Neural crest cell (in vitro differentiated cells): ENCODE results near the gene DAB2IP. TPM values are rescaled to one million over a fixed set of nuclear protein-coding genes. Genes with fewer than 3 reads are reported as not detected.
A peak's percentile ranks its signal among the peaks of the same experiment; 100 is the strongest.

Experiments used
- DNase-seq: peaks from one replicate; pipeline ENCODE4 v3.0.0; 2021; ENCODE audit warnings: low read depth, mixed read lengths, low spot score
- H3K27ac Mint-ChIP-seq: one replicate; pipeline ENCODE4 v1.8.0; 2021; ENCODE audit warnings: mild to moderate bottlenecking, mixed read lengths; ENCODE audit not compliant: unreplicated experiment
- H3K27me3 Mint-ChIP-seq: 2 replicates; pipeline ENCODE4 v1.8.0; 2021; ENCODE audit warnings: low read depth, mild to moderate bottlenecking, mixed read lengths
- H3K36me3 Mint-ChIP-seq: 2 replicates; pipeline ENCODE4 v1.8.0; 2021; ENCODE audit warnings: low read depth, mild to moderate bottlenecking, mixed read lengths
- H3K4me1 Mint-ChIP-seq: 2 replicates; pipeline ENCODE4 v1.8.0; 2021; ENCODE audit warnings: mixed read lengths
- H3K4me3 Mint-ChIP-seq: one replicate; pipeline ENCODE4 v1.8.0; 2021; ENCODE audit warnings: mild to moderate bottlenecking, mixed read lengths
- H3K9me3 Mint-ChIP-seq: 2 replicates; pipeline ENCODE4 v1.8.0; 2021; ENCODE audit warnings: mixed read lengths
- total RNA-seq: library from RNA; stranded (reverse); gene quantifications from 2 replicates; pipeline ENCODE4 v1.2.1, GENCODE V29; 2021
- TF ChIP-seq, protein P1 (sequence below): fragments of 200-600 bp; sonication (generic); conservative IDR thresholded peaks from 2 replicates; pipeline ENCODE4 v1.5.0; 2021; ENCODE audit warnings: antibody characterized with exemption, mild to moderate bottlenecking

The DAB2IP gene
- total RNA-seq, 1 donor from 2014 or later: 48.3 TPM

DNA sequence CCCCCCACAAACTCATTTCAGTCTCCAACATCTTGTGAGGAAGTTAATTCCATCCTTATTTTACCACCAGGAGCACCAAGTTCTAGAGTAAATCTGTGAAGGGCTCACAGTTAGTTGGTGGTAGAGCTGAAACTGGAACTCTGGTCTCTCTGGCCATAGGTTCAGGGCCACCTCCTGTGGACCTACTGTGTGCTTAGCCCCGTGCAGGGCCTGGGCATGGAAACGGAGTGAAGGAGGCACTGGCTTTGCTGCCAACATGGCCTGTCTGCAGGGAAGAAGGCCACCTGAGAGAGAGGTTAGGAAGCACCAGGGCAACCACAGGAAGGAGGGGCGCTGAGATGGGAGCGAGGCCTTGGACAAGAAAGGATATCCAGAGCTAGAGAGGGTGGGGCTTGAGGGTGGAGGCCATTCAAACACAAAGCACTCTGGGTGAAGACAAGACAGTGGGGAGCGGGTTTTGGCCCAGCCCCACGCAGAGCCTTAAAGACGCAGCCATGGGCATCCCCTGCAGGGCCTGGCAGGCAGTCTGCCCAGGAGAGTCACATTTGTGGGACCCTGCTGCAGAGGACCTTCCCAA, 16.0 kb upstream of the DAB2IP start:
- H3K27me3 Mint-ChIP-seq: peaks cover 8% of the 10 kb centered on the region
- peak overlapping the region; percentile 17 for H3K4me3 Mint-ChIP-seq
- no peak overlapping the region for H3K27ac Mint-ChIP-seq
- peaks cover 89% of the 10 kb centered on the region for H3K4me1 Mint-ChIP-seq
- no peak for DNase-seq
- no peaks in the 10 kb centered on the region for H3K36me3 Mint-ChIP-seq
- H3K9me3 Mint-ChIP-seq: no peaks in the 10 kb centered on the region
- TF ChIP-seq, protein P1, sequence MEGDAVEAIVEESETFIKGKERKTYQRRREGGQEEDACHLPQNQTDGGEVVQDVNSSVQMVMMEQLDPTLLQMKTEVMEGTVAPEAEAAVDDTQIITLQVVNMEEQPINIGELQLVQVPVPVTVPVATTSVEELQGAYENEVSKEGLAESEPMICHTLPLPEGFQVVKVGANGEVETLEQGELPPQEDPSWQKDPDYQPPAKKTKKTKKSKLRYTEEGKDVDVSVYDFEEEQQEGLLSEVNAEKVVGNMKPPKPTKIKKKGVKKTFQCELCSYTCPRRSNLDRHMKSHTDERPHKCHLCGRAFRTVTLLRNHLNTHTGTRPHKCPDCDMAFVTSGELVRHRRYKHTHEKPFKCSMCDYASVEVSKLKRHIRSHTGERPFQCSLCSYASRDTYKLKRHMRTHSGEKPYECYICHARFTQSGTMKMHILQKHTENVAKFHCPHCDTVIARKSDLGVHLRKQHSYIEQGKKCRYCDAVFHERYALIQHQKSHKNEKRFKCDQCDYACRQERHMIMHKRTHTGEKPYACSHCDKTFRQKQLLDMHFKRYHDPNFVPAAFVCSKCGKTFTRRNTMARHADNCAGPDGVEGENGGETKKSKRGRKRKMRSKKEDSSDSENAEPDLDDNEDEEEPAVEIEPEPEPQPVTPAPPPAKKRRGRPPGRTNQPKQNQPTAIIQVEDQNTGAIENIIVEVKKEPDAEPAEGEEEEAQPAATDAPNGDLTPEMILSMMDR: no peak

DNA sequence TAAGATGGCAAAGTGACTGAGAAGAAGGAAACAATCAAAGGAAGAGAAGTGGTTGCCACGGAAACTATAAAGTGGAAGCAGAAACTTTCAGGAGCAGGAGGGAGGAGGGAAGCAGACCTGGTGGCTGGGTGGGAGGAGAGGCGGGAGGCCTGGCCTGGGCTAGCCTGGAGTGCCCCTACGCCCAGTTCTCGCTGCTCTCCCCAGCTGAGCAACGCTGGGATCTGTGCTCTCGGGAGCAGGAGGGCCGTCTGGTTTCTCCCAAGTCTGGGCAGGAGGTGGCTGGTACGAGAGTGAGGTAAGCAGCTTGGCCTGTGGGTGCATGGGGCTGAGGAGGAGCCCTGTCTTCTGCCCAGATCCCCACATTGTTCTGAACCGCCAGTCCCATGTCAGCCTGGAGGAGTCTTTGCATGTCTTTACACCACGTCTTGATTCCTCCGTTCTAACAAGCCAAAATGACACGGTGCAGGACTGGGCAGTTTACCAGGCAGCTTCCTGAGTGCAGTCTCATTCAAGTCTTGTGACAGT, 15.0 kb upstream of the DAB2IP start:
- DNase-seq: no peak
- peak overlapping the region; percentile 14 for H3K4me3 Mint-ChIP-seq
- TF ChIP-seq, protein P1: no peak
- H3K4me1 Mint-ChIP-seq: peaks cover 84% of the 10 kb centered on the region
- H3K27me3 Mint-ChIP-seq: peaks cover 8% of the 10 kb centered on the region
- no peak overlapping the region for H3K27ac Mint-ChIP-seq
- H3K36me3 Mint-ChIP-seq: no peaks in the 10 kb centered on the region
- H3K9me3 Mint-ChIP-seq: no peaks in the 10 kb centered on the region

DNA sequence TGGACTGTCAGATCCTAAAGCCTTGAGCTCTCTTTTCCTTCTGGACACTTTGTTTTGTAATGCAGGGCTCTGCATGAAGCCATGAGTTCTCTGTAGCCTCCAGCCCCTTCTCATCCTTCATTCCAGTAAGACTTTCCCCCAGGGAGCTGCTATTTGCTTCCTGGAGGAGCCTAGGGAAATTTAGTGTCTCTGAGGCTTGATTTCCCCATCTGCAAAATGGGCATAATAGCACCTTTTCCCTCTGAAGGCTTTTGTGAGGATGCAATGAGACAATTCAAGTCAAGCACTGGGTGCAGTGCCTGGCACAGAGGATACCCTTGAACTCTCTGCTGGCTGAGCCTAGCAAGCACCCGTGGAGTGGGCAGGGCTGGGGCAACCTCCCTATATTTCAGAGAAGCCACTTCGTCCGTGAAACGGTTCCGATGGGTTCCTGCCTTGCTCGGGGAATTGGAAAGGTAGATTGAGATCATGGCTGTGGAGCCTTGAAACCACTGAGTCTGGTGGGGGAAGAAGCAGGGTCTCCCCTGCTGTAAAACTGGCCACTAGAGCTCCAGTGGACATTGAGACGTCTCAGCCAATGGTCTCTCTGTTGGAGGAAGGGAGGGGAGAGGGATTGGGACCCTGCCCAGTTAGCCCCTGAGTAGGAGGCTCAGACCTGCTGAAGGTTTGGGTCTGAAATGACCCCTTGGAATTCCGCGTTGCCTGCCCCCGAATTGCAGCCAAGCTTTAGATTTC, 14.3 kb upstream of the DAB2IP start:
- no peak overlapping the region for H3K27ac Mint-ChIP-seq

DNA sequence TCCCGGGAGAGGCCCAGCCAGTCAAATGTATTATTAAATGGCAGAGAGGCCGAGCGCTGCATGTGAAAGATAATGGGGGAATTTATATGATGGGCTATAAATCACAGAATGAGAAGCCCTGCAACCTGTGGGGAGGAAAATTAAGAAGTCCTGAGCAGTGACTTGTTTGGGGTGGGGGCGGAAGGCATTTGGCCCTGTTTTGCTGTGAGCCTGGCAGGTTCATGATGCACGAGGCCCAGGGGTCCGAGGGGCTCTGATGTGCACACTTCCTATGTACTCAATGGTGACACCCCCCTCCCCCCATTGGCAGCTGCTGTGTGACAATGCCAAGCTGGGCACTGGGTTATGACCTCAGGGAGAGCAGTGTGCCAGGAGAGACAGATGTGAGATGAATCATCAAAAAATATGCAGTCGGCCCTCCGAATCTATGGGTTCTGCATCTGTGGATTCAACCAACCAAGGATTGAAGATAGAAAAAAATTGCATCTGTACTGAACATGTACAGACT, 13.7 kb upstream of the DAB2IP start:
- Mint-ChIP-seq H3K4me3 (no peak overlapping the region), H3K36me3 (no peaks in the 10 kb centered on the region), H3K9me3 (no peaks in the 10 kb centered on the region), H3K27me3 (peaks cover 8% of the 10 kb centered on the region), H3K4me1 (peaks cover 75% of the 10 kb centered on the region), H3K27ac (no peak overlapping the region)
- TF ChIP-seq, protein P1: no peak
- DNase-seq: no peak

More for the DNA sequence above, 14.3 kb upstream of the DAB2IP start:
- Mint-ChIP-seq H3K4me1 (peaks cover 78% of the 10 kb centered on the region), H3K9me3 (no peaks in the 10 kb centered on the region), H3K4me3 (no peak overlapping the region), H3K27me3 (peaks cover 8% of the 10 kb centered on the region), H3K36me3 (no peaks in the 10 kb centered on the region)
- no peak for DNase-seq
- TF ChIP-seq, protein P1: no peak

DNA sequence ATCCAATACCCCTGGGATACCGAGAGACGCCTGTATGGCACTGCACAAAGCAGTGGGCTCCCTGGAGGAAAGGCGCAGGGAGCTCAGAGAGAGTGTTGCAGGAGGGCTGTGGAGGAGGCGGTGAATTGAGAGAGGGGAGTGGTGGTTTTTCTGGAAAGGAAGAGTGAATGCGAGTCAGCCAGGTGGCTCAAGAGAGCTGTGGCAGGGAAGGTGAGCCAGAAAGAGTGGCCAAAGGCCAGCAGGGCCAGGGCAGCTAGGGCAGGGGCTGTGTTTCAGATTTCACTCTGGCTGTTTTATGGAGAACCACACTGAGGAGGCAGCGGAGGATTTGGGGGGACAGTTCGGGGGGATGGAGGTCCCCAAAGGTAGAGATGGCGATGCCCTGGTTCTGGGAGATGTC, 13.0 kb upstream of the DAB2IP start:
- TF ChIP-seq, protein P1: no peak
- Mint-ChIP-seq H3K27me3 (peaks cover 8% of the 10 kb centered on the region), H3K27ac (no peak overlapping the region), H3K4me3 (no peak overlapping the region), H3K36me3 (no peaks in the 10 kb centered on the region), H3K9me3 (no peaks in the 10 kb centered on the region), H3K4me1 (peaks cover 72% of the 10 kb centered on the region)
- DNase-seq: no peak
